ENCODE data around the gene HHIPL1.

HHIPL1 gene

GRCh38 chr14:99690636-99691035 is 45.7 kb downstream of the HHIPL1 start:
- H3K4me3 ChIP-seq (ENCODE audit: low read depth, low read length): no peak overlapping the region
- TF ChIP-seq CTCF (IDR thresholded peaks at IDR 0.05; ENCODE audit: borderline replicate concordance, insufficient read depth, low read depth, low read length): no peak

GRCh38 chr14:99691111-99691885 is 46.4 kb downstream of the HHIPL1 start:
- TF ChIP-seq CTCF (IDR thresholded peaks at IDR 0.05; ENCODE audit: borderline replicate concordance, insufficient read depth, low read depth, low read length): no peak
- H3K4me3 ChIP-seq (ENCODE audit: low read depth, low read length): no peak overlapping the region

- no peak overlapping the region for H3K4me3 ChIP-seq (ENCODE audit: low read depth, low read length)
- no peak for TF ChIP-seq CTCF (IDR thresholded peaks at IDR 0.05; ENCODE audit: borderline replicate concordance, insufficient read depth, low read depth, low read length)
These were observed 49.0 kb downstream of the HHIPL1 start for GRCh38 chr14:99693918-99694317.

- H3K4me3 ChIP-seq (ENCODE audit: low read depth, low read length): no peak overlapping the region
- TF ChIP-seq CTCF (IDR thresholded peaks at IDR 0.05; ENCODE audit: borderline replicate concordance, insufficient read depth, low read depth, low read length): no peak
These were observed 52.0 kb downstream of the HHIPL1 start for GRCh38 chr14:99696929-99697328.

- TF ChIP-seq CTCF (IDR thresholded peaks at IDR 0.05; ENCODE audit: borderline replicate concordance, insufficient read depth, low read depth, low read length): no peak
These were observed 53.3 kb downstream of the HHIPL1 start for GRCh38 chr14:99698236-99698635.

GRCh38 chr14:99698642-99699041 is 53.7 kb downstream of the HHIPL1 start:
- TF ChIP-seq CTCF (IDR thresholded peaks at IDR 0.05; ENCODE audit: borderline replicate concordance, insufficient read depth, low read depth, low read length): no peak
- H3K4me3 ChIP-seq (ENCODE audit: low read depth, low read length): no peak overlapping the region

More at GRCh38 chr14:99698236-99698635, 53.3 kb downstream of the HHIPL1 start:
- no peak overlapping the region for H3K4me3 ChIP-seq (ENCODE audit: low read depth, low read length)

- no peak for TF ChIP-seq CTCF (IDR thresholded peaks at IDR 0.05; ENCODE audit: borderline replicate concordance, insufficient read depth, low read depth, low read length)
These were observed 54.3 kb downstream of the HHIPL1 start for GRCh38 chr14:99699085-99699760.

More at GRCh38 chr14:99699085-99699760, 54.3 kb downstream of the HHIPL1 start:
- no peak overlapping the region for H3K4me3 ChIP-seq (ENCODE audit: low read depth, low read length)

All from GM12875 (cell line).